Measurements from ENCODE around the gene RPS16.

The RPS16 gene

DNA sequence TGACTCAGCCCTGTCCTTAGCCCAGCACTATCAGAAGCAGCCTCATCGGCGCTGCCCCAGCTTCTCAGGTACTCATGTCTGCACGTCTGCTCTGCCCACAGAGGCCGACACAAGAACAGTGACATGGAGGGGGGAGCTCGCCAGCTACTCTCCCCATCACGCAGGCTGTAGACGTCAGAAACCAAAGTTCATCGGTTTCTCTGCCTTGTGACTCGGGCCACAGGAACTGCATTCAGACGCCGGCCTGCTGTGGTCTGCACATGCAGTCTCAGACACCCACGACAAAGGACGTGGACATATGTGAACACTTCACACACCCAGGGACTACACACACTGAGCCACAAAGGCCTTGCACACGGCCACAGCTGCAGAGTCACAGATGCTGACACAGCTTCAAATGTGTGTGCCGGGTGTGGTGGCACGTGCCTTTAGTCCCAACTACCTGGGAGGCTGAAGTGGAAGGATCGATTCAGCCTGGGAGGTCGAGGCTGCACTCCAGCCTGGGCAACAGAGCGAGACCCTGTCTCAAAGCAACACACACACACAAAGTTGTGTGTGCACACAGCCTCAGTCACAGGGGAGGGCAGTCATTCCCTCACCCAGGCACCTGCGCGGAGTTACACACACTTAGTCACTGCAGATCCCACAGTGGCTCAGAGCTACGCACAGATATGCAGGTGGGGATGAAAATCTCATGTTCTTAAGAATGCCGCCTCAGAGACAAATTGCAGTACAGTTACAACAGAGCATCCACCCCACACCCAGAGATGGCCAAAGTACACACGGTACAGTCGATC lies 34.0 kb downstream of the RPS16 start:
- no peak overlapping the region for H3K4me3 ChIP-seq (ENCODE audit: control insufficient read depth, low read depth, low read length)
- no peak for DNase-seq (ENCODE audit: low read depth)
- TF ChIP-seq, protein P1, sequence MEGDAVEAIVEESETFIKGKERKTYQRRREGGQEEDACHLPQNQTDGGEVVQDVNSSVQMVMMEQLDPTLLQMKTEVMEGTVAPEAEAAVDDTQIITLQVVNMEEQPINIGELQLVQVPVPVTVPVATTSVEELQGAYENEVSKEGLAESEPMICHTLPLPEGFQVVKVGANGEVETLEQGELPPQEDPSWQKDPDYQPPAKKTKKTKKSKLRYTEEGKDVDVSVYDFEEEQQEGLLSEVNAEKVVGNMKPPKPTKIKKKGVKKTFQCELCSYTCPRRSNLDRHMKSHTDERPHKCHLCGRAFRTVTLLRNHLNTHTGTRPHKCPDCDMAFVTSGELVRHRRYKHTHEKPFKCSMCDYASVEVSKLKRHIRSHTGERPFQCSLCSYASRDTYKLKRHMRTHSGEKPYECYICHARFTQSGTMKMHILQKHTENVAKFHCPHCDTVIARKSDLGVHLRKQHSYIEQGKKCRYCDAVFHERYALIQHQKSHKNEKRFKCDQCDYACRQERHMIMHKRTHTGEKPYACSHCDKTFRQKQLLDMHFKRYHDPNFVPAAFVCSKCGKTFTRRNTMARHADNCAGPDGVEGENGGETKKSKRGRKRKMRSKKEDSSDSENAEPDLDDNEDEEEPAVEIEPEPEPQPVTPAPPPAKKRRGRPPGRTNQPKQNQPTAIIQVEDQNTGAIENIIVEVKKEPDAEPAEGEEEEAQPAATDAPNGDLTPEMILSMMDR (IDR thresholded peaks at IDR 0.05; ENCODE audit: control insufficient read depth, insufficient read depth, low read depth, low read length, missing control alignments), result no peak

DNA sequence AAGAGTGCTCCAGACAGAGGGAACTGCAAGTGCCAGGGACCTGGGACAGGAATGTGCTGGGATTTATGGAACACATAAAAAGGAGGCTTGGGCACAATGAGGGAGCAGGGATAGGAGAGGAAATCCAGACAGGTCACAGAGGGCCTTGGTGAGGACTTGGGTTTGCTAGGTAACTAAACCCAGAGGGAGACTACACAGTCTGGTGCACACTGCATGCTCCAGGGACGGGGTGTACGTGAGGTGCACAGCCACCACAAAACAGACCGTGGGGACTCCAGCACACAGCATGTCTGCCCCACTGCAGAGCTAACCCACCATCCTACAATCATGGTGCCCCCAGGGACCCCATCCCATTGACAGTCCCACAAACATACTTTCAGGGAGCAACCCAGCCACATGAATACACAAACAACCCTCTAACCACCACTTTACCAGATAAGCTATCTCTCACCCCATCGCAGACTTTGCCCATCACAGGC lies 34.6 kb downstream of the RPS16 start:
- DNase-seq (ENCODE audit: low read depth), result no peak
- H3K4me3 ChIP-seq (ENCODE audit: control insufficient read depth, low read depth, low read length), result no peak overlapping the region
- TF ChIP-seq, protein P1 (IDR thresholded peaks at IDR 0.05; ENCODE audit: control insufficient read depth, insufficient read depth, low read depth, low read length, missing control alignments), result no peak

DNA sequence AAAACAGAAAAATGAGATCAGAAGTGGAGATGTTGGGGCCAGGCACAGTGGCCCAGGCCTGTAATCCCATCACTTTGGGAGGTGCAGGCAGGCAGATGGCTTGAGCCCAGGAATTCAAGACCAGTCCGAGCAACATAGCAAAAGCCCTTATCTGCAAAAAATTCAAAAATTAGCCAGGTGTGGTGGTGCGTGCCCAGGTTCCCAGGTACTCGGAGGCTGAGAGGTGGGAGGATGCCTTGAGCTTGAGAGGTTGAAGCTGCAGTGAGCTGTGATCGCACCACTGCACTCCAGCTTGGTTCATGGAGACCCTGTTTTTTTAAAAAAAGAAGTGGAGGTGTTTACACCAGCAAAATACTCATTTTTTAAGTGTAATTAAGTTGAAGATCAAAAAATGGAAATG lies 35.7 kb downstream of the RPS16 start:
- H3K4me3 ChIP-seq (ENCODE audit: control insufficient read depth, low read depth, low read length), result no peak overlapping the region
- DNase-seq (ENCODE audit: low read depth), result no peak
- TF ChIP-seq, protein P1 (IDR thresholded peaks at IDR 0.05; ENCODE audit: control insufficient read depth, insufficient read depth, low read depth, low read length, missing control alignments), result no peak

DNA sequence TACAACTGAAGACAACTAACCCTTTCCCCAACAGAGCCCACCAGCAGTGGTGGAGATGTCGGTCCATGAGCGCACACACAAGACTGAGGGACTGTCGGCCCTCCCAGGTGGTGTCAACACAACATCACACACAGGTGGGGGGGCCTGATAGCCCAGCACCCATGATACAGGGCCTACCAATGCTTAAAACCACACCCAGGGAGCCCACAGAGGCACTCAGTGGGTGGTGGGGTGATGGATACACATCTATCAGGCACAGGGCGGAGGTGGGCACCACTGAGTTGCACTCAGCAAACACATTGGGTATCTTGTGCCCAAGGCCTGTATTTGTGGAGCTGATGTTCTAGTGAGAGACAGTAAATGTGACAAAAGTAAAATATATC lies 36.1 kb downstream of the RPS16 start:
- no peak for DNase-seq (ENCODE audit: low read depth)
- H3K4me3 ChIP-seq (ENCODE audit: control insufficient read depth, low read depth, low read length), result no peak overlapping the region
- TF ChIP-seq, protein P1 (IDR thresholded peaks at IDR 0.05; ENCODE audit: control insufficient read depth, insufficient read depth, low read depth, low read length, missing control alignments), result no peak

DNA sequence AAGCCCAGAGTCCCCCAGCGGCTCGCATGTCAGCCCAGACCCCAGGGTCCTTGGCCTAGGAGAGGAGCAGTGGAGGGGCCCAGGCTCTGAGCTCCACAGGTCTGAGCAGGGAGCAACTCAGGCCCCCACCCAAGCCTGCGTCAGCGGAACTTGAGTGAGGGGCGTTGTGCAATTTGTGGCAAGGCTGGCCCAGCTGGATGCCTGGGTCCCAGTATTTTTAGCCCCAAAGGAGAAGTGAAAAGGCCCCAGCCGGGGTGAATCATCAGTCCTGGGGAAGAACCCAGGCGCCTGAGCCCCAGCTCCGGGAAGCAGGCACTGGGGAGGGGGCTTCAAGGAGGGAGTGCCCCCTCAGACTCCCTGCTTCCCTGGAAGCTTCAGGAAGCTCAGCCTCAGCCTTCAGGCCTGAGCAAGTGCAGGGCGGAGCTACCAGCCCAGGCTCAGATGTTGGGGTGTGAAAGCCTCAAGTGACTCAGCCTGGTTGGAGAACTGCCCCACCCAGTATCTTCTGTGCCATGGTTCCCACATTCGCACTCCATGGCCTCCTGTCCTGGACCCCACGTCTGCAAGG lies 37.4 kb downstream of the RPS16 start:
- TF ChIP-seq, protein P1 (IDR thresholded peaks at IDR 0.05; ENCODE audit: control insufficient read depth, insufficient read depth, low read depth, low read length, missing control alignments), result no peak
- H3K4me3 ChIP-seq (ENCODE audit: control insufficient read depth, low read depth, low read length), result no peak overlapping the region
- DNase-seq (ENCODE audit: low read depth), result no peak

DNA sequence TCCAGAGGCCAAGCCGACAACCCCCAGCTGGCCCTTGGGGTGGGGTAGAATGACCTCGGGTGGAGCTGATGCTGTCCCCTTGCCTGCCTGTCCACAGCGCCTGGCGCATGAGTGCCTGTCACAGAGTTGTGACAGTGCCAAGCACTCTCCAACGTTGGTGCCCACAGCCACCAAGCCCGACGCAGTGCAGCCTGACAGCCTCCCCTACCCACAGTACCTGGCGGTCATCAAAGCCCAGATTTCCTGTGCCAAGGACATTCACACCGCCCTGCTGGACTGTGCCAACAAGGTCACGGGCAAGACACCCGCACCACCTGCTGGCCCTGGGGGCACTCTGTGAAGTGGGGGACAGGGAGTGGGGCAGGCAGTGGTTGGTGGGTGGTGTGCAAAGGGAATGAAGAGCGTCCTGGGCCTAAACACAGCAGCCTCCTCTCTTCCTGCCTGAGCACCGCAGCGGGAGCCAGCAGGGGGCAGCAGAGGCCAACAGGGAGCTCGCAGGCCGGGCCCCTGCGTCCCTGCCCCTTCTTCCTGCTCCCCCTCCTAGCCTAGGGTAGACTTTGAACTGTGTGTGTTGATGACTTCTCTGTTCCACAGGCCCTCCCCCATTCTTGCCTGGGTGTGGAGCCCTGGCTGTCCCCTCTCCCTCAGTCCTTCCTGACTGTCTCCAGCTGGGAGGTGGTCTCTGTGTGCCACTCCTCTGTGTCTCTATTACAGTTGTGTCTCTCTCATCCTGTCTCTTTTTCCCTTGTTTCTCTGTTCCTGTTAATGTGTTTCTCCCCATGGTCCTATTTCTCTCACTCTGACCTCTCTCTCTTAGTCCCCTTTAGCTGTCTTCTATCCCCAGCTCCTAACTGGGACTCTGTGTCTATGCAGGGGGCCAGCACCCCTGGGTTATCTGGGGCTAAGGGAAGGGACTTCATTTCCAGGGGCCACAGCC lies 38.1 kb downstream of the RPS16 start:
- no peak overlapping the region for H3K4me3 ChIP-seq (ENCODE audit: control insufficient read depth, low read depth, low read length)
- TF ChIP-seq, protein P1 (IDR thresholded peaks at IDR 0.05; ENCODE audit: control insufficient read depth, insufficient read depth, low read depth, low read length, missing control alignments), result peak; percentile 98
- no peak for DNase-seq (ENCODE audit: low read depth)
